Heart right ventricle (tissue), 16 donors: Measurements from ENCODE around the gene ATP6V1D. TPM values are rescaled to one million over a fixed set of nuclear protein-coding genes. Genes with fewer than 3 reads are reported as not detected.
A peak's percentile ranks its signal among the peaks of the same experiment; 100 is the strongest.
"Not testable (repeated sequence)": the region's sequence is repeated elsewhere in the genome, so short reads cannot be mapped to it uniquely, and the experiment has no call there.

Source experiments
- ATAC-seq, 8 donors: fragments of 200-7000 bp; cut with Tn5 transposase; one replicate each; pipeline ENCODE4 v1.9.1; 2020; ENCODE audit warnings: mild to moderate bottlenecking in 8 of 8, moderate library complexity in 8 of 8, moderate number of reproducible peaks in 1 of 8
- DNase-seq, 2 donors: peaks; one replicate each; pipeline ENCODE4 v3.0.0-alpha.2; 2020
- H3K27ac ChIP-seq, 10 donors: fragments of 200-600 bp; sonication (generic) in 2 of 10; one replicate each; pipeline versions ENCODE4 v1.5.0 to v1.8.0; 2020 to 2022; ENCODE audit warnings: mild to moderate bottlenecking in 3 of 10
- H3K27me3 ChIP-seq, 7 donors: fragments of 200-600 bp; one replicate each; pipeline ENCODE4 v1.8.0; 2021 to 2022; ENCODE audit warnings: mild to moderate bottlenecking in 2 of 7
- H3K36me3 ChIP-seq, 9 donors: fragments of 200-600 bp; sonication (generic) in 1 of 9; one replicate each; pipeline versions ENCODE4 v1.5.0 to v1.8.0; 2020 to 2022; ENCODE audit warnings: mild to moderate bottlenecking in 2 of 9
- H3K4me1 ChIP-seq, 9 donors: fragments of 200-600 bp; sonication (generic) in 1 of 9; one replicate each; pipeline versions ENCODE4 v1.5.0 to v1.8.0; 2020 to 2022; ENCODE audit warnings: mild to moderate bottlenecking in 4 of 9
- H3K4me3 ChIP-seq, 10 donors: fragments of 200-600 bp; sonication (generic) in 2 of 10; one replicate each; pipeline versions ENCODE4 v1.5.0 to v1.8.0; 2020 to 2022; ENCODE audit warnings: mild to moderate bottlenecking in 7 of 10, moderate library complexity in 2 of 10
- H3K9me3 ChIP-seq, 11 donors: fragments of 200-600 bp in 10 of 11; sonication (generic) in 2 of 11; one replicate each; pipeline versions ENCODE4 v1.5.0 to v1.8.0; 2013 to 2022; ENCODE audit warnings: mild to moderate bottlenecking in 2 of 11, control low read depth in 1 of 11, moderate library complexity in 1 of 11
- CTCF ChIP-seq, 9 donors: fragments of 200-600 bp; sonication (generic) in 2 of 9; IDR thresholded peaks; one replicate each; pipeline versions ENCODE4 v1.5.0 to v1.8.0; 2021 to 2022; ENCODE audit warnings: antibody characterized with exemption in 9 of 9, mild to moderate bottlenecking in 5 of 9, moderate library complexity in 1 of 9
- WGBS, 2 donors: extraction: QIAGEN DNeasy Blood & Tissue Kit; methylation state at CpG; one replicate each; pipeline ENCODE4 v1.1.7; 2013; ENCODE audit warnings: inconsistent platforms in 1 of 2; 5-methylcytosine and 5-hydroxymethylcytosine counted together
- intact Hi-C, 10 donors: fragments of 100-400 bp; cut with DNase I; formaldehyde crosslinking; loops; one replicate each; pipeline versions ENCODE4 v1.11.1 to v1.14.2; 2022
- polyA plus RNA-seq, 2 donors: library from polyadenylated mRNA; stranded (reverse); fragments of 200-250 nt; gene quantifications; one replicate each; pipeline ENCODE4 v1.2.3, GENCODE V29; 2013
- total RNA-seq, 10 donors: library from RNA; stranded (reverse); fragmentation: NEBNext Ultra II Directional in 3 of 10; extraction: Animal tissue kit (Norgen Biotek cat#: 25700) in 3 of 10; gene quantifications; one replicate each; pipeline versions ENCODE4 v1.2.1 to v1.2.4, GENCODE V29; 2021 to 2023
- donor health status: Arrhythmogenic right ventricular cardiomyopathy.
- donor health status: ischemic (EF 13 %, LVEDD 7.1; RV severe dilation, severe dysfunction).
- donor health status: healthy with polysubstance abuse.
- donor health status: DM: no; HTN: yes; CAD: no.
- donor health status: DM: no; HTN: no; CAD: no.
- donor health status: ischemic (EF 25% LVEDD 6.9; RV normal size, moderate dysfunction).
- donor health status: ischemic (EF 25% LVEDD 5.7; RV mildly dilated, moderate dysfunction).
- donor health status: healthy.
- donor health status: DM: yes; HTN: yes; CAD: no.
- donor health status: Ischemic cardiomyopathy.
- donor health status: ischemic (EF 35%, LVEDD 5.7; RV mildly dilated, moderate dysfunction).
- donor health status: nonischemic (EF 11% LVEDD 7.7; RV severe dilation, severe dysfunction).
- donor health status: DM: yes; HTN: yes; CAD: no.
- donor health status: PGD.
- donor health status: ischemic (EF 29% LVEDD 5.4; RV normal size, mild dysfunction).
- donor health status: nonischemic (EF 23%, LVEDD 6.1; RV moderate dilation, normal function).

The ATP6V1D gene
- total and polyA plus RNA-seq, 12 donors: 64.3 to 193 (median 167) TPM

DNA sequence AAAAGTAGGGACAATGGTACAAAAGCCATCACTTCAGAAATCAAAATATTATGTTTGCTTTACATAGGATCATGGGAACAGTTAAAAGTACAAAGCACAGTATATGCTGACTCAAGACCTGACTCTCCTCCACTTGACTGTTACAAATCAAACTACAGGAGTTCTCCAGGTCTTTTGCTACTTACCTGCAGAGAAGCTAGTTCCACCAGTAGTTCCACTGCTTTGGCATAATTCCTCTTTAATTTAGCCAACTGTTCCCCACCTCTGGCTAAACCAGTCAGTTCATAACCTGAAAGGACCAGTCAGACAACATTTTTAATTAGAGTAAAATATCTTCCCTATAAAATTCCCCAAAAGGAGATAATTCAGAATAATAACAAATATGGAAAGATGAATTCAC lies 14.0 kb downstream of the ATP6V1D start:
- no peak overlapping the region for H3K4me3 ChIP-seq
- DNase-seq: no peak
- no peaks in the 10 kb centered on the region for H3K27me3 ChIP-seq
- no peak overlapping the region for H3K27ac ChIP-seq
- no peaks in the 10 kb centered on the region for H3K4me1 ChIP-seq
- no peak for ATAC-seq
- no peak for TF ChIP-seq CTCF (IDR thresholded peaks at IDR 0.05)
- H3K36me3 ChIP-seq: peaks cover 4 to 93% (median 78%) of the 10 kb centered on the region in 9 donors
- intact Hi-C loops: no loop called here
- no peaks in the 10 kb centered on the region for H3K9me3 ChIP-seq

- no peak overlapping the region for H3K27ac ChIP-seq
- DNase-seq: no peak
- no peaks in the 10 kb centered on the region for H3K9me3 ChIP-seq
- H3K36me3 ChIP-seq: peaks cover 4 to 93% (median 64%) of the 10 kb centered on the region in 9 donors
- intact Hi-C loops: no loop called here
- no peaks in the 10 kb centered on the region for H3K27me3 ChIP-seq
- no peaks in the 10 kb centered on the region for H3K4me1 ChIP-seq
- no peak overlapping the region for H3K4me3 ChIP-seq
- TF ChIP-seq CTCF (IDR thresholded peaks at IDR 0.05): no peak
- ATAC-seq: no peak
- WGBS, 2 donors: 87 to 92% methylated on average over 4 of the region's 4 CpGs
Measured at GRCh38 chr14:67343601-67344230, 15.9 kb downstream of the ATP6V1D start.

DNA sequence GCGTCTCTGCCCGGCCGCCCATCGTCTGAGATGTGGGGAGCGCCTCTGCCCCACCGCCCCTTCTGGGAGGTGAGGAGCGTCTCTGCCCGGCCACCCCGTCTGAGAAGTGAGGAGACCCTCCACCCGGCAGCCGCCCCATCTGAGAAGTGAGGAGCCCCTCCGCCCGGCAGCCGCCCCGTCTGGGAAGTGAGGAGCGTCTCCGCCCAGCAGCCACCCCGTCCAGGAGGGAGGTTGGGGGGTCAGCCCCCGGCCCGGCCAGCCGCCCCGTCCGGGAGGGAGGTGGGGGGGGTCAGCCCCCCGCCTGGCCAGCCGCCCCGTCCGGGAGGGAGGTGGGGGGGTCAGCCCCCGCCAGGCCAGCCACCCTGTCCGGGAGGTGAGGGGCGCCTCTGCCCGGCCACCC lies 18.4 kb downstream of the ATP6V1D start:
- intact Hi-C loops, H3K4me3 ChIP-seq, H3K4me1 ChIP-seq, H3K27ac ChIP-seq, DNase-seq, ATAC-seq, H3K9me3 ChIP-seq, H3K27me3 ChIP-seq: not testable (repeated sequence)
- H3K36me3 ChIP-seq: peaks cover 0 to 93% (median 64%) of the 10 kb centered on the region in 9 donors
- 97 to 100% methylated on average over 23 to 31 of the region's 31 CpGs for WGBS, 2 donors

DNA sequence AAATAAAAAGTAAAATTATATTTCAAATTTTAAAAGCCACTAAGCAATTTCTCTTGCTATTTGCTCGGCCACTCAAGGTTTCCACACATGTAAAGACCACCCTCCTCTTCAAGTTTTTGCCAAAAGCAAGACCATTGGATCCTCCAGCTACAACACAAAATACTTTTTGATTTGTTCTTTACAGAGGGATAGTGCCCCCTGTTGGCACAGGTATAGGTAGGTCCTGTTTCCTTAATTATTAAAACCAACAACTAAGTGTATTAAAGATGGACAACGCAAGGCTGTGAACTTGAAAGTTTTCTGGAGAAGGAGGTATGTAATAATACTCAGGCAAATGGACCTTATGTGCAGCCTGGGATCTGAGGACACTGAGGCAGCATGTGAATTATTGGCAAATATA lies 23.8 kb downstream of the ATP6V1D start:
- H3K27me3 ChIP-seq: no peaks in the 10 kb centered on the region
- no peaks in the 10 kb centered on the region for H3K9me3 ChIP-seq
- no peak overlapping the region for H3K4me3 ChIP-seq
- peaks cover 0 to 98% (median 43%) of the 10 kb centered on the region in 9 donors for H3K36me3 ChIP-seq
- H3K4me1 ChIP-seq: no peaks in the 10 kb centered on the region
- 91 to 93% methylated on average over 2 of the region's 2 CpGs for WGBS, 2 donors
- ATAC-seq: no peak
- DNase-seq: no peak
- intact Hi-C loops: no loop called here
- peak in 3 of 9 donors; percentile 15 to 39 (median 18) for TF ChIP-seq CTCF (IDR thresholded peaks at IDR 0.05)
- no peak overlapping the region for H3K27ac ChIP-seq

- intact Hi-C loops: no loop called here
- ATAC-seq: no peak
- no peaks in the 10 kb centered on the region for H3K9me3 ChIP-seq
- peaks cover 0 to 90% (median 32%) of the 10 kb centered on the region in 9 donors for H3K36me3 ChIP-seq
- H3K4me3 ChIP-seq: no peak overlapping the region
- no peak for TF ChIP-seq CTCF (IDR thresholded peaks at IDR 0.05)
- no peak for DNase-seq
- no peaks in the 10 kb centered on the region for H3K27me3 ChIP-seq
- no peaks in the 10 kb centered on the region for H3K4me1 ChIP-seq
- 92 to 95% methylated on average over 5 of the region's 5 CpGs for WGBS, 2 donors
- H3K27ac ChIP-seq: no peak overlapping the region
Measured at GRCh38 chr14:67332468-67332867, 27.1 kb downstream of the ATP6V1D start.
